Common myeloid progenitor, CD34-positive (primary cell): ENCODE results near the gene CELSR1.

Source experiments
- CTCF ChIA-PET: fragments of 350-600 bp; sonication (Branson Sonifier 250); formaldehyde crosslinking; loops from one replicate; lab custom pipeline; 2021; ENCODE audit warnings: antibody characterized with exemption; lab: Charles Lee
- POLR2A ChIA-PET: fragments of 350-600 bp; sonication (Branson Sonifier 250); formaldehyde crosslinking; loops from one replicate; lab custom pipeline; 2021; ENCODE audit warnings: antibody characterized with exemption; lab: Charles Lee
- DNase-seq, 3 donors: peaks; one replicate each; pipeline versions ENCODE4 v3.0.0 to v3.0.0-alpha.2; 2013
- H3K27ac ChIP-seq, 2 experiments: 1 replicate in 1 of 2; 2 replicates in 1 of 2; pipeline ENCODE4 v1.7.0; 2013; ENCODE audit warnings: inconsistent platforms in 2 of 2, low read length in 2 of 2, mild to moderate bottlenecking in 2 of 2, low read depth in 1 of 2, moderate library complexity in 1 of 2; ENCODE audit not compliant: severe bottlenecking in 2 of 2, insufficient read depth in 1 of 2, poor library complexity in 1 of 2
- H3K27me3 ChIP-seq, 5 experiments: replicated peaks in 2 of 5; 1 replicate in 3 of 5; 2 replicates in 2 of 5; pipeline versions ENCODE4 v1.6.1 to v1.7.0; 2013; ENCODE audit warnings: low read length in 4 of 5, mild to moderate bottlenecking in 2 of 5, moderate library complexity in 2 of 5, inconsistent platforms in 1 of 5; ENCODE audit not compliant: insufficient read depth in 5 of 5, control insufficient read depth in 4 of 5
- H3K36me3 ChIP-seq, 4 experiments: 1 replicate in 2 of 4; 2 replicates in 2 of 4; pipeline versions ENCODE4 v1.6.1 to v1.7.0; 2013; ENCODE audit warnings: low read length in 3 of 4, control low read depth in 1 of 4, mild to moderate bottlenecking in 1 of 4; ENCODE audit not compliant: control insufficient read depth in 4 of 4, insufficient read depth in 4 of 4
- H3K4me1 ChIP-seq, 4 experiments: 1 replicate in 3 of 4; 2 replicates in 1 of 4; pipeline versions ENCODE4 v1.6.1 to v1.7.1; 2013; ENCODE audit warnings: low read length in 3 of 4, mild to moderate bottlenecking in 3 of 4, control low read depth in 1 of 4, inconsistent platforms in 1 of 4, moderate library complexity in 1 of 4; ENCODE audit not compliant: control insufficient read depth in 4 of 4, insufficient read depth in 4 of 4; ENCODE audit errors: control extremely low read depth in 1 of 4
- H3K4me3 ChIP-seq, 7 experiments: 1 replicate in 4 of 7; 2 replicates in 3 of 7; pipeline versions ENCODE4 v1.5.1 to v1.7.0; 2013; ENCODE audit warnings: mild to moderate bottlenecking in 7 of 7, low read length in 6 of 7, moderate library complexity in 6 of 7, inconsistent platforms in 2 of 7, low read depth in 2 of 7, control low read depth in 1 of 7; ENCODE audit not compliant: insufficient read depth in 4 of 7, control insufficient read depth in 1 of 7; ENCODE audit errors: extremely low read depth in 1 of 7
- H3K9me3 ChIP-seq, 5 experiments: 1 replicate in 4 of 5; 2 replicates in 1 of 5; pipeline versions ENCODE4 v1.6.1 to v1.7.1; 2013; ENCODE audit warnings: low read length in 4 of 5, mild to moderate bottlenecking in 2 of 5, inconsistent platforms in 1 of 5, low read depth in 1 of 5, moderate library complexity in 1 of 5; ENCODE audit not compliant: control insufficient read depth in 4 of 5, insufficient read depth in 2 of 5; ENCODE audit errors: control extremely low read depth in 1 of 5
- WGBS: methylation state at CpG from one replicate; pipeline ENCODE4 v1.1.5; 2013; ENCODE audit not compliant: insufficient coverage; 5-methylcytosine and 5-hydroxymethylcytosine counted together

The CELSR1 gene

DNA sequence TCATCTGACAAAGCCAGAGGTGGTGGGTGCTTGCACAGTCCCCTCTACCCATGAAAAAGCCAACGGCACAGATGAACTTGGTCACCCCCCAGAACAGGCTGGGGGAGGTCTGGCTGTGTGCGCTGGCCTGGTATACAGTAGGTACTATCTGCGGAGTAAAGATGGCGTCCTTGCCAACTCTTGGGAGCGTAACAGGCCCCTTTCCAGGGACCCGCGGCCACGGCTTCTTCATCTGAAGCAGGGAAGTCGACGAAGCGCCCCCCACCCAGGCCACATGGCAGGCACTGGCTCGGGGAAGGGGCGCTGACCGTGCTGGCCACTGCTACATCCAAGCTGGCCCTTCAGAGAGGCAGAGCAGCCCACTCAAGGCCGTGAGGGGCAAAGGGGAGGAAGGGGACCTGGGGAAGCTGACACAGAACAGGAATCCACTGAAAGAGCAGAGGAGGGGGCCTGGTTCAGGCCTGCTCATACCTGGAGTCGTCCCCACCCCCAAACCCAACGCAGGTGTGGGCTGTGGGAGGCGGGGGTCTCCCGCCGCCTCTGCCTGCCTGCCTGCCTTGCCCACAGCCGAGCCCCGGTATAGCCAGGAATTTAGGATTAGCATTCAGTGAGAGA, 75.7 kb downstream of the CELSR1 start:
- Histone ChIP-seq H3K4me3 (no peak overlapping the region), H3K4me1 (peaks cover 0 to 6% (median 1%) of the 10 kb centered on the region in 4 experiments), H3K36me3 (no peaks in the 10 kb centered on the region), H3K27me3 (peaks cover 0 to 6% (median 2%) of the 10 kb centered on the region in 5 experiments), H3K27ac (no peak overlapping the region), H3K9me3 (no peaks in the 10 kb centered on the region)
- WGBS, result 96% methylated on average over 16 of the region's 22 CpGs
- ChIA-PET POLR2A (no interaction called here), CTCF (no interaction called here)
- DNase-seq, result no peak

DNA sequence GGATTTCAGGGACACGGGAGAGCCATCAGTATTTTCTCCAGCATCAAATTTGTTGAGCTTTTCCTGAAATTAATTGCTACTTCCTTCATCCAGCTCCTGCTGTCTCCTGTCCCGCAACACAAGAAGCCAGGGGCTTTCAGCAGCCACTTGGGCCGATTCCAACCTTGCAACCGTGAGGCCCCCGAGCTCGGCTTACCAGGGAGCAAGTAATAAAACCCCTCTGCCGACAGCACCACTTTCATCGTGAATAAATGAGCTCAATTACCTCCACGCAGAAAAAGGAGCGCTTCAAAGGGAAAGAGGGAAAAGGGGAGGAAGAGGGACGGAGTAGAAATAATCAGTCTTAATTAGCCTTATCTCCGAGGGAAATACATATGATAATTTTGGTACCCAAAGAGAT, 76.6 kb downstream of the CELSR1 start:
- 82% methylated on average over 10 of the region's 12 CpGs for WGBS
- POLR2A ChIA-PET, result no interaction called here
- Histone ChIP-seq H3K9me3 (no peaks in the 10 kb centered on the region), H3K4me1 (peaks cover 0 to 6% (median 1%) of the 10 kb centered on the region in 4 experiments), H3K27me3 (peaks cover 0 to 6% (median 0%) of the 10 kb centered on the region in 5 experiments), H3K27ac (no peak overlapping the region), H3K4me3 (no peak overlapping the region), H3K36me3 (no peaks in the 10 kb centered on the region)
- CTCF ChIA-PET, result no interaction called here
- no peak for DNase-seq

DNA sequence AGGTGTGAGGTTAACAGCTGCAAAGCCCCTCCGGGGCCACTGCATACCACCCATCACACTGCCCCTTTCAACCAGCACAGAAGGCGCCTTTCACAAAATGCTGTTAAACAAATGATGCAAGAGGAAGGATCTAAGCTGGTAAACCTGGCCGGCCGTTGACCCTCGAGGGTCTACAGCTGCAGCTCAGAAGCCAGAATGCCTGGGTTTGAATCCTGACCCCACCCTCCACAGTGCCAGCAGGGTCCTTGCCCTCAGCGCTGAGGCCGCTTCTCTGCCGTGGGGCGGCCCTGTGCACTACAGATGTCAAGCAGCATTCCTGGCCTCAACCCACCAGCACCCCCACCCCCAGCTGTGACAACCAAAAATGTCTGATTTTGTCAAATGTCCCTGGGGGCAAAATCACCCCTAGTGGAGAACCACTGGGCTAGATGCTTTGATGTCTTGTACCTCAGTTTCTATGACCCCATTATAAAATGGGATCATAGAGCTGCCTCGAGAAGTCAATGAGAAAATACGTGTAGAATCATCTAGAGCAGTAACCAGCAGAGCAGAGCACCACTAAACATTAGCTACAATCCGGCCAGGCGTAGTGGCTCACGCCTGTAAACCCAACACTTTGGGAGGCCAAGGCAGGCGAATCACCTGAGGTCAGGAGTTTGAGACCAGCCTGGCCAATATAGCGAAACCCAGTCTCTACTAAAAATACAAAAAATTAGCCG, 77.9 kb downstream of the CELSR1 start:
- whole genome bisulfite sequencing, result 93% methylated on average over 12 of the region's 17 CpGs
- DNase-seq, result no peak
- Histone ChIP-seq H3K4me1 (peaks cover 0 to 1% (median 0%) of the 10 kb centered on the region in 4 experiments), H3K27me3 (peaks cover 0 to 6% (median 0%) of the 10 kb centered on the region in 5 experiments), H3K27ac (no peak overlapping the region), H3K4me3 (no peak overlapping the region), H3K36me3 (no peaks in the 10 kb centered on the region), H3K9me3 (no peaks in the 10 kb centered on the region)
- ChIA-PET CTCF (no interaction called here), POLR2A (no interaction called here)

DNA sequence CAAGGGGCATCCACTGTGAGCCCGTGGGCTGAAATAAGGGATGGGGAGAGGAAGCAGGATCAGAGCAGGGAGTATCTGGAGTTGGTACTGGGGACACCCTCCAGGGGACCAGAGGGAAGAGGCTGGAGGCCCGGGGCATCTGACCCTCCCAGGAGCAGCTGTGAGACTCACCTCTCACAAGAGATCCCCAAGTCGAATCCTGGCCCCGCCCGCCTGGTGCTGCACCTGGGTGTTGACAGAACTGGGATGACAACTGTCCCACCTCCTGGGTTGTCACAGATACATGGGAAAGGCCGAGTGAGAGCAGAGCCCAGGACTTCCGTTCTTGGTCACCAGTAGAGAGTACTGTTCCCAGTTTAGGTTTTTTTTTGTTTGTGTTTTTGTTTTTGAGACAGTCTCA, 78.9 kb downstream of the CELSR1 start:
- WGBS, result 91% methylated on average over 4 of the region's 7 CpGs
- CTCF ChIA-PET, result no interaction called here

DNA sequence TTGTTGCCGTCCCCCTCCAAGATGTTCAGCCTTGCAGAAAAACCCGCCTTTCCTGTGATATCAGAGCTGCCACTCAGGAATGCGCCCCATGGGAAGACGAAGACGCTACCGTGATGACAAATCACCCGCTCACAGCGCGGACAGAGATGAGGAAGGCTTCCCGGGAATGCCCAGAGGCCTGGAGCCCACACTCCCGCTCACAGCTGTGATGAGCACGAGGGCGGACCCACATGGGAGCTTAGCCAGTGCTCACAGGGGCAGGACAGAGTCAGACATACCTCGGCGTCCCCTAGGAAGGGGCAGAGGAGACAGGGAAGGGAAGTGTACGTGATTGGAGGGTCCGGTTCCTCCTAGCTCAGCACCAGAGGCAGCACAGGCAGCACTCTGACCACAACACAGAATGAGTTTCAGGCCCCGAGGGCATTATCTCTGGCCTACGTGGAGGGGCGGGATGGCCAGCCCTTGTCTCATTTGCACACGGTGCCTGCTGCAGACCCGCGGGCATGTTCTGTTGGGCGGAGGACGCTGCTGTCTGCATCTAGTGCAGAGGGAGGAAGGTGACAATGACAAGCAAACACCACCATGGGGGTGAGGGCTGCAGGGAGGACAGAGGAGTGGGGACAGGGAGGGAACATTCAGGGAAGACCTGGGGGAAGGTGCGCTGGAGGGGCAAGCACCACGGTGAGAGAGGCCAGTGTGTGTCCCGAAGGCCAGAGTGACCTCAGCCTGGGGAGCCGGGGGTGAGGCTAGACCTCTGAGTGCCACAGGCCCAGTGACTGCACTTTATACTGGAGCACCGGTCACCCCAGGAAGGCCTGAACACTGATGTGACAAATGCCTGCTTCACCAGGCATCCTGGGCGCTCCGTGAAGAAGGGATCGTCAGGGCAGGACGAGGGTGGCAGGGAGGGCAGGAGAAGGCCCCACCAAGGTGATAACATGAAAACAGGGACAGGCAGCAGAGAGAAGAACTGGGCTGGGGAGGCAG, 79.6 kb downstream of the CELSR1 start:
- ChIA-PET CTCF (no interaction called here), POLR2A (no interaction called here)
- DNase-seq, result no peak
- 93% methylated on average over 26 of the region's 34 CpGs for WGBS
- no peaks in the 10 kb centered on the region for H3K36me3 ChIP-seq
- no peaks in the 10 kb centered on the region for H3K9me3 ChIP-seq
- no peak overlapping the region for H3K27ac ChIP-seq
- H3K4me1 ChIP-seq, result no peaks in the 10 kb centered on the region
- H3K4me3 ChIP-seq, result no peak overlapping the region
- H3K27me3 ChIP-seq, result peaks cover 0 to 7% (median 0%) of the 10 kb centered on the region in 5 experiments

More for the DNA sequence above, 78.9 kb downstream of the CELSR1 start:
- Histone ChIP-seq H3K4me3 (no peak overlapping the region), H3K27ac (no peak overlapping the region), H3K4me1 (no peaks in the 10 kb centered on the region), H3K9me3 (no peaks in the 10 kb centered on the region), H3K27me3 (peaks cover 0 to 6% (median 0%) of the 10 kb centered on the region in 5 experiments), H3K36me3 (no peaks in the 10 kb centered on the region)
- POLR2A ChIA-PET, result no interaction called here
- DNase-seq, result no peak

DNA sequence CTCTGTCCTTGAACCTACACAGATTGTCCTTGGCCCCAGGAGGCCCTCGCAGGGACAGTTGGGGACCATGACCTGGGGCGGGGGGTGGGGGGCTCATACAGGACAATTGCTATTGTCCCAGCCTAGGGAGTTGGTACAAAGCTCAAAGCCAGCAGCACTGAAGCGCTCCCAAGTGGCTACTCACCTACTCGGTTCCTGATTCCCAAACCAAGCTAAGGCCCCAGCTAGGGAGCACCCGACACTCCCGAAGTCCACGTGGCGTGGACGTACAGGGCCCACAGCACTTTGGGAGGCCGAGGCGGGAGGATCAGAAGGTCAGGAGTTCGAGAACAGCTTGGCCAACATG, 80.6 kb downstream of the CELSR1 start:
- Histone ChIP-seq H3K27ac (no peak overlapping the region), H3K27me3 (peaks cover 0 to 7% (median 0%) of the 10 kb centered on the region in 5 experiments), H3K9me3 (no peaks in the 10 kb centered on the region), H3K36me3 (no peaks in the 10 kb centered on the region), H3K4me3 (no peak overlapping the region), H3K4me1 (no peaks in the 10 kb centered on the region)
- POLR2A ChIA-PET, result no interaction called here
- 95% methylated on average over 12 of the region's 12 CpGs for WGBS
- CTCF ChIA-PET, result no interaction called here
- DNase-seq, result no peak
